Thyroid gland (tissue), 4 donors: ENCODE measurements around the gene GAS7. TPM values are rescaled to one million over a fixed set of nuclear protein-coding genes. Genes with fewer than 3 reads are reported as not detected.

Source experiments
- DNase-seq, 2 donors: peaks; one replicate each; pipeline ENCODE4 v3.0.0-alpha.2; 2019
- H3K27ac ChIP-seq, 3 donors: fragments of 200-600 bp; sonication (generic); 1 replicate in 2 of 3; 2 replicates in 1 of 3; pipeline ENCODE4 v1.5.1; 2016 to 2019; ENCODE audit warnings: mild to moderate bottlenecking in 1 of 3, moderate library complexity in 1 of 3
- H3K27me3 ChIP-seq: fragments of 200-600 bp; sonication (generic); one replicate; pipeline ENCODE4 v1.5.1; 2019
- H3K36me3 ChIP-seq, 2 donors: fragments of 200-600 bp; sonication (generic); one replicate each; pipeline ENCODE4 v1.5.1; 2016 to 2019
- H3K4me1 ChIP-seq, 2 donors: fragments of 200-600 bp; sonication (generic); one replicate each; pipeline ENCODE4 v1.5.1; 2017 to 2019
- H3K4me3 ChIP-seq, 3 donors: fragments of 200-600 bp; sonication (generic); replicated peaks in 1 of 3; 1 replicate in 2 of 3; 2 replicates in 1 of 3; pipeline ENCODE4 v1.5.1; 2016; ENCODE audit warnings: mild to moderate bottlenecking in 1 of 3
- H3K9me3 ChIP-seq: fragments of 200-600 bp; sonication (generic); one replicate; pipeline ENCODE4 v1.5.1; 2017
- POLR2A ChIP-seq, 2 donors: fragments of 450-650 bp; IDR thresholded peaks; one replicate each; pipeline ENCODE4 v1.6.1; 2017; ENCODE audit warnings: antibody characterized with exemption in 2 of 2, mild to moderate bottlenecking in 2 of 2, moderate library complexity in 1 of 2
- WGBS, 2 donors: methylation state at CpG; one replicate each; pipeline ENCODE4 v1.1.5; 2017; 5-methylcytosine and 5-hydroxymethylcytosine counted together
- intact Hi-C: fragments of 100-400 bp; cut with DNase I; formaldehyde crosslinking; loops from one replicate; pipeline ENCODE4 v1.15.1; 2023
- total RNA-seq, 4 donors: library from RNA; depleted of rRNA; stranded (reverse); fragments of >200 nt; gene quantifications; one replicate each; pipeline ENCODE4 v1.2.3, GENCODE V29; 2016
- TF ChIP-seq, protein P1 (sequence below), 6 experiments: fragments of 200-600 bp in 3 of 6; fragments of 450-650 bp in 3 of 6; sonication (generic) in 3 of 6; IDR thresholded peaks; one replicate each; pipeline ENCODE4 v1.5.1; 2016 to 2019; ENCODE audit warnings: antibody characterized with exemption in 6 of 6, mild to moderate bottlenecking in 2 of 6, inconsistent platforms in 1 of 6, moderate library complexity in 1 of 6

Gene GAS7
- total RNA-seq, 4 donors from 2014 or later, result 7.5 to 30.3 (median 24.1) TPM

DNA sequence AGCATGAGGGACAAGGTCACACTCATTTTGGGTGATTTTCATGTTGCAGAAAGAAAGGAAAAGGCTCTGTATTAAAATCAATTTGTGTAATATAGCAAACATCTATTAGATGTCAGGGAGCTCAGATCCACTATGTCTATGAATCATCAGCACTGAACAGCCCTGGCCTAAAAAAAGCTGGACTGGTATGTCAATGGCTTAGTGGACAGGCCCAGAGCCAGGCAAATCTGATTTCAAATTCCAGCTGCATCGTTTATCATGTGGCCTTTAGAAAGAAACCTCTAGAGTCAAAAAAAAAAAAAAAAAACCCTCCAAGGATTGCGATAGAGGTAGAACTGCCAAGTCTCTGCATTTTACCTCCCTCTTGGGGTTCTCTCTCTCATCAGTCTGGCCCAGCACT is 5.4 kb downstream of the GAS7 start:
- no peaks in the 10 kb centered on the region for H3K4me1 ChIP-seq
- WGBS, 2 donors, result 76 to 86% methylated on average over 2 of the region's 2 CpGs
- H3K27me3 ChIP-seq, result no peaks in the 10 kb centered on the region
- intact Hi-C loops, result no loop called here
- no peaks in the 10 kb centered on the region for H3K9me3 ChIP-seq
- no peak for DNase-seq
- TF ChIP-seq POLR2A (IDR thresholded peaks at IDR 0.05), result no peak
- TF ChIP-seq, protein P1, sequence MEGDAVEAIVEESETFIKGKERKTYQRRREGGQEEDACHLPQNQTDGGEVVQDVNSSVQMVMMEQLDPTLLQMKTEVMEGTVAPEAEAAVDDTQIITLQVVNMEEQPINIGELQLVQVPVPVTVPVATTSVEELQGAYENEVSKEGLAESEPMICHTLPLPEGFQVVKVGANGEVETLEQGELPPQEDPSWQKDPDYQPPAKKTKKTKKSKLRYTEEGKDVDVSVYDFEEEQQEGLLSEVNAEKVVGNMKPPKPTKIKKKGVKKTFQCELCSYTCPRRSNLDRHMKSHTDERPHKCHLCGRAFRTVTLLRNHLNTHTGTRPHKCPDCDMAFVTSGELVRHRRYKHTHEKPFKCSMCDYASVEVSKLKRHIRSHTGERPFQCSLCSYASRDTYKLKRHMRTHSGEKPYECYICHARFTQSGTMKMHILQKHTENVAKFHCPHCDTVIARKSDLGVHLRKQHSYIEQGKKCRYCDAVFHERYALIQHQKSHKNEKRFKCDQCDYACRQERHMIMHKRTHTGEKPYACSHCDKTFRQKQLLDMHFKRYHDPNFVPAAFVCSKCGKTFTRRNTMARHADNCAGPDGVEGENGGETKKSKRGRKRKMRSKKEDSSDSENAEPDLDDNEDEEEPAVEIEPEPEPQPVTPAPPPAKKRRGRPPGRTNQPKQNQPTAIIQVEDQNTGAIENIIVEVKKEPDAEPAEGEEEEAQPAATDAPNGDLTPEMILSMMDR (IDR thresholded peaks at IDR 0.05), result no peak
- no peaks in the 10 kb centered on the region for H3K36me3 ChIP-seq
- no peak overlapping the region for H3K4me3 ChIP-seq
- no peak overlapping the region for H3K27ac ChIP-seq

DNA sequence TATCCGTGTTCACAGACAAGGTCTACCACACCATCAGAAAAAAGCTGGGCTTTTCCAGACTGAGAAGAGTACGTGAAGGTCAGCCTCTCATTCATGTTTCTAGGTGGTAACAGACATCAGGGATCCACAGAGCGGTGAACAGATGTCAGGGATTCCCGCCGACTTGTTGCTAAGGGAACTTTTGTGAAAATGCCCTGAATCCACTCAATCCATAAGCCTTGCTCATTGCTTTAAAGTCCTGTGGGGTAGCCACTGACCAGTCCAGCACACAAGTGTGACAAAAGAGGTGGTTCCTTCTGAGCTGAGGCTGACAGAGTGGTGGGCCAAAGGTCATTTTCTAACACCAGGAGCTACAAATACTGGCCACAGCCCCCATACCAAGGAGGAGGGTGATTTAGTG is 5.9 kb downstream of the GAS7 start:
- H3K4me3 ChIP-seq, result no peak overlapping the region
- no peaks in the 10 kb centered on the region for H3K27me3 ChIP-seq
- TF ChIP-seq, protein P1 (IDR thresholded peaks at IDR 0.05), result no peak
- no peak for TF ChIP-seq POLR2A (IDR thresholded peaks at IDR 0.05)
- H3K27ac ChIP-seq, result no peak overlapping the region
- DNase-seq, result no peak
- intact Hi-C loops, result no loop called here
- H3K4me1 ChIP-seq, result no peaks in the 10 kb centered on the region
- no peaks in the 10 kb centered on the region for H3K36me3 ChIP-seq
- 87 to 92% methylated on average over 5 of the region's 5 CpGs for WGBS, 2 donors
- H3K9me3 ChIP-seq, result no peaks in the 10 kb centered on the region

- Histone ChIP-seq H3K27me3 (no peaks in the 10 kb centered on the region), H3K36me3 (no peaks in the 10 kb centered on the region), H3K4me1 (no peaks in the 10 kb centered on the region), H3K4me3 (no peak overlapping the region), H3K27ac (no peak overlapping the region), H3K9me3 (no peaks in the 10 kb centered on the region)
- 69 to 70% methylated on average over 5 of the region's 5 CpGs for WGBS, 2 donors
- TF ChIP-seq, protein P1 (IDR thresholded peaks at IDR 0.05), result no peak
- TF ChIP-seq POLR2A (IDR thresholded peaks at IDR 0.05), result no peak
- intact Hi-C loops, result no loop called here
- no peak for DNase-seq
These were observed 10.9 kb downstream of the GAS7 start for GRCh38 chr17:10187456-10187855.

DNA sequence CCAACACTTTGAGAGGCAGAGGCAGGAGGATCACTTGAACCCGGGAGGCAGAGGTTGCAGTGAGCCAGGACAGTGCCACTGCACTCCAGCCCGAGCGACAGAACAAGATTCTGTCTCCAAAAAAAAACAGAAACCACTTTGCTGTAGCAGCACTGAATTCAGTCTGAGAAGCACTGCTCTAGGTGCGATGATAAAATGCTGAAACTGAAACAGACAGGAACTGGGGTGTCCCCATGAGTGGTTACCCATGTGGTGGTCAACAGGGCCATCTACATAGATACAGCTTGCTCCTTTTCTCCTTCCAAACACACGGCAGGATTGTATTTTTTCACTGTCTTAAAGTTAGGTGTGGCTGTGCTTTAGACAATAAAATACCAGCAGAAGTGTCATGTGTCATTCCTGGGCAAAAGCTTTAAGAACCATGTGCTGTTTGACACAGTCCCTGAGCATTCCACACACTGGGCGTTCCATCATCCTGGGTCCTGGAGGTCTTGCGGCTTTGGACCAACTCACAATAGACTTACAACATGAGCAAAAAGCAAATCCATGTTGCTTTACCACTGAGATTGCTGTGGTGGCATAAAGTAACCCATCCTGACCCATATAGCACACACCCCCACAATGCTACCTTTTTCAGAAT is 11.5 kb downstream of the GAS7 start:
- Histone ChIP-seq H3K4me1 (no peaks in the 10 kb centered on the region), H3K4me3 (no peak overlapping the region), H3K27ac (no peak overlapping the region), H3K9me3 (no peaks in the 10 kb centered on the region), H3K27me3 (no peaks in the 10 kb centered on the region), H3K36me3 (no peaks in the 10 kb centered on the region)
- TF ChIP-seq POLR2A (IDR thresholded peaks at IDR 0.05), result no peak
- TF ChIP-seq, protein P1 (IDR thresholded peaks at IDR 0.05), result no peak
- WGBS, 2 donors, result 52 to 75% methylated on average over 7 of the region's 7 CpGs
- no peak for DNase-seq
- intact Hi-C loops, result no loop called here

DNA sequence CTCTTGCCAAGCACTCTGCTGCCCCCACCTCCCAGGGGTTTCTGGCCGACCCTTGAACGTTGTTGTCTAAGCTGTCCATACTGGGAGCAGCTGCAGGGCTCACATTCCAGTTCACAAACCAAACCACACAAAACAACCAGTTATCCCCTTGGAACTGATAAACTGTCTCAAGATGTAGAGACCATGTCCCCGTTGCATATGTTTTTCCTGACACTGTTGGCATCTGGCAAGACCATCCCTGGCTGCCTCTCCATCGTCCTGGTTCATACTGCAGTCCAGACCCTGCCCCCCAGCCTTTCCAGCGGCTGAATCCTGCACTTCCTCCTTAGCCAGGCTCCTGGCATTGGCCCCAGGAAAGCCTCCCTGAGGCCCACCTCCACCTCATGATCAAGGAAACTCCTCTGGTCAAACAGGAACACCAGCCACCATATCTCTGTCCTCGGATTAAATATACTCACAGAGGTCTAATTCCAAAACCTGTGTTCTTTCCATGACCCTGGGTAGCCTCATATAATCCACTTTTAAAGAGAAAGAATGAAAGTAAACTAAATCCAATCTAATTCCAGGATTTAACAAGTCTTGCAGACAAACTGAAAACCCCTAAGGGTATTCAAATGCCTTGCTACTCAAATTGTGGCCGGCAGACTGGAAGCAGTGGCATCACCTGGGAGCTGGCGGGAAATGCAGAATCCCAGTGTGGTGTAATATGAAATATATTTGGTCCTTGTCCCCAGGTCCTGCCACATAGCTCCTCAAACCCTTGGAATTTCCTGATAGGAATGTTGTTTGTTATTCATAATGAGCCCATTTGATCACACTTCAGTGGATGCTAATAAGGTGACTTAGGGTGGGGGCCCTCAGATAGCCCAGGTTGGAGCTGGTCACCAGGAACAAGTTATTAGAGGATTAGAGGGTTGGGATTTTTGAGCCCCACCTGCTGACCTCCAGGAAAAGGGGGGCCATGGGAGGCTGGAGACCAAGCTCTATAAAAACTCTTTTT is 14.2 kb downstream of the GAS7 start:
- intact Hi-C loops, result no loop called here

More for the DNA sequence above, 14.2 kb downstream of the GAS7 start:
- Histone ChIP-seq H3K4me3 (no peak overlapping the region), H3K4me1 (no peaks in the 10 kb centered on the region), H3K9me3 (no peaks in the 10 kb centered on the region), H3K36me3 (no peaks in the 10 kb centered on the region), H3K27ac (no peak overlapping the region), H3K27me3 (no peaks in the 10 kb centered on the region)
- WGBS, 2 donors, result 47 to 49% methylated on average over 8 of the region's 8 CpGs
- TF ChIP-seq, protein P1 (IDR thresholded peaks at IDR 0.05), result no peak
- no peak for TF ChIP-seq POLR2A (IDR thresholded peaks at IDR 0.05)
- DNase-seq, result no peak
